Measurements from ENCODE around the gene KCNQ1. TPM values are rescaled to one million over a fixed set of nuclear protein-coding genes. Genes with fewer than 3 reads are reported as not detected.
A peak's percentile ranks its signal among the peaks of the same experiment; 100 is the strongest.

Gene KCNQ1
- total and polyA plus RNA-seq, 9 donors: 1.4 to 17.2 (median 3.8) TPM

GRCh38 chr11:2782769-2783168 is 338.0 kb downstream of the KCNQ1 start:
- no peaks in the 10 kb centered on the region for H3K9me3 ChIP-seq
- H3K27me3 ChIP-seq: no peaks in the 10 kb centered on the region
- WGBS, 3 donors: 92 to 98% (median 94%) methylated on average over 2 of the region's 2 CpGs

GRCh38 chr11:2783536-2784082 is 338.8 kb downstream of the KCNQ1 start:
- TF ChIP-seq EP300 (IDR thresholded peaks at IDR 0.05) (no peak), CTCF (IDR thresholded peaks at IDR 0.05) (no peak), POLR2A (IDR thresholded peaks at IDR 0.05) (no peak)
- Histone ChIP-seq H3K36me3 (no peaks in the 10 kb centered on the region), H3K27ac (no peak overlapping the region), H3K4me3 (no peak overlapping the region), H3K9me3 (no peaks in the 10 kb centered on the region), H3K4me1 (ENCODE audit: insufficient read depth) (peaks cover 32% of the 10 kb centered on the region), H3K27me3 (no peaks in the 10 kb centered on the region)
- intact Hi-C loops (cut with DNase I): no loop called here
- DNase-seq: no peak

More at GRCh38 chr11:2782769-2783168, 338.0 kb downstream of the KCNQ1 start:
- Histone ChIP-seq H3K27ac (no peak overlapping the region), H3K4me1 (ENCODE audit: insufficient read depth) (peaks cover 41% of the 10 kb centered on the region), H3K36me3 (no peaks in the 10 kb centered on the region), H3K4me3 (no peak overlapping the region)
- DNase-seq: no peak
- intact Hi-C loops (cut with DNase I): no loop called here
- TF ChIP-seq CTCF (IDR thresholded peaks at IDR 0.05) (no peak), POLR2A (IDR thresholded peaks at IDR 0.05) (no peak), EP300 (IDR thresholded peaks at IDR 0.05) (no peak)

DNA sequence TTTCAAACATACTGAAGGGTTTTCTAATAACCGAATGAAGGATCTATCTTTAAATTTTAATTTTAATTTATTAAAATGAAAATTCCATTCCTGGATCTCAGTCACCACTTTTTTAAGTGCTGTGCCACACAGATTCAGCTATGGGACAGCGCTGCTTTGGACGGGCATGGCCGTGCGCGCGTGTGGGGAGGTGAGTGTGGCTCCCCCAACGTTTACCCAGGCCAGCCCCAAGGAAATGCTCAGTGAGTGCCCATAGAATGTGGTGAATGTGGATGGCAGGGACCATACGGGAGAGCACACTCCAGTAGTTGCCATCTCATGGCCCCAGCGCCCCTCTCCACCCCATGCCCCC is 343.0 kb downstream of the KCNQ1 start:
- 91 to 93% (median 92%) methylated on average over 10 of the region's 10 CpGs for WGBS, 3 donors
- peak in 1 of 5 donors; percentile 13 for DNase-seq
- TF ChIP-seq EP300 (IDR thresholded peaks at IDR 0.05) (no peak), CTCF (IDR thresholded peaks at IDR 0.05) (no peak), POLR2A (IDR thresholded peaks at IDR 0.05) (no peak)
- no peaks in the 10 kb centered on the region for H3K27me3 ChIP-seq
- intact Hi-C loops (cut with DNase I): no loop called here
- no peaks in the 10 kb centered on the region for H3K4me1 ChIP-seq (ENCODE audit: insufficient read depth)
- H3K9me3 ChIP-seq: no peaks in the 10 kb centered on the region
- no peaks in the 10 kb centered on the region for H3K36me3 ChIP-seq
- H3K4me3 ChIP-seq: no peak overlapping the region
- no peak overlapping the region for H3K27ac ChIP-seq

GRCh38 chr11:2788168-2789071 is 343.6 kb downstream of the KCNQ1 start:
- Histone ChIP-seq H3K36me3 (no peaks in the 10 kb centered on the region), H3K4me3 (no peak overlapping the region), H3K27me3 (no peaks in the 10 kb centered on the region), H3K9me3 (no peaks in the 10 kb centered on the region), H3K27ac (no peak overlapping the region), H3K4me1 (ENCODE audit: insufficient read depth) (no peaks in the 10 kb centered on the region)
- 58 to 66% (median 59%) methylated on average over 22 of the region's 22 CpGs for WGBS, 3 donors
- intact Hi-C loops (cut with DNase I): no loop called here
- peak in 2 of 5 donors; percentile 14 to 16 for DNase-seq
- TF ChIP-seq CTCF (IDR thresholded peaks at IDR 0.05) (no peak), POLR2A (IDR thresholded peaks at IDR 0.05) (no peak), EP300 (IDR thresholded peaks at IDR 0.05) (no peak)
